ENCODE data around the gene WDR59.

DNA sequence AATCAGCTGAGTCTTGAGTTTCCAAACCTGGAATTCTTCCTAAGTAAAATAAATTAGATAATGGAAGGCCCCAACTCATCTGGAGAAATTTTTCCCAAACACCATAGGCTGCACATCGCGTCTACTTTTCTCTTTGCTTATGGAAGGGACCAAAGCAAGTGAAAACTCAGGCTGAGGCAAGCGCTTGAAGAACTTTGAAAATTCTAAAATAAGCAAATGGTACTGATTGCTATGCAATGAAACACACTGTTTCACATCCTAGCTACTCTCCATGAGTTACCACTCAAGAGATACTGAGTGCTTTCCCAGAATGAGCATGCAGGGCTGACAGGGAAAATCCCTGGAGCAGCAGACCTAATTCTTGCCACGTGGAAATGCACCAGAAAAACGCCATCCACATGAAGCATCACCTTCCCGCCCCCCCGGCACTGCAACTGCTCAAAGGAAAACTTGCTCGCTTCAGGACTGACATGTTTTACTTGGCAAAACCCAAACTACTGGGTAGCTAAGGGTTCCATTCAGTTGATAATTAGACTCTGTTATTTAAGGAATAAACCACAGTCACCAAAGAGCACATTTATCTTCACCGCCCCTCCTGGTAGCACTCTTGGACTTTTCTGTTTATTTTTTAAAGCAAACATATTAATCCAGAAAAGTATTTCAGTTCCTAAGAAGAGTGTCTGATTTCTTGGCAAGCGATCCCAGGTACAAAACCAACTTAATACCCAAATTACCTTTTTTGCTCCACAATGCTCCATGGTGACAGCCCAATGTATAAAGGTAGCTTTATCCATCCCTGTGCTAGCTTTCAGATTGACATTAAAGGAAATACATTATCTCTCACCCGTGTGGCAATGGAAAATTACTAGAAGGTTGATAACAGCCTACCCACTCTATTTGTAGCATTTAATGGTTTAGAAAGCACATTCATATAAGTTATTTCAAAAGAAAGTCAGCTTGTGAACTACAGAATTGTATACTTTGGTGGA lies 62.5 kb downstream of the WDR59 start:
- no peak for TF ChIP-seq POLR2A (IDR thresholded peaks at IDR 0.05; ENCODE audit: low read length)
- TF ChIP-seq GATA1 (IDR thresholded peaks at IDR 0.05; ENCODE audit: low read depth, low read length) = no peak
